NOMO-1 treated with DMSO at 0.1 percent for 48 hours (cell line): ENCODE measurements around the gene LASP1NB.

Source experiments
- DNase-seq: peaks from one replicate; lab custom pipeline; 2025; ENCODE audit not compliant: unreplicated experiment; lab: John Stamatoyannopoulos, UW

LASP1NB gene

DNA sequence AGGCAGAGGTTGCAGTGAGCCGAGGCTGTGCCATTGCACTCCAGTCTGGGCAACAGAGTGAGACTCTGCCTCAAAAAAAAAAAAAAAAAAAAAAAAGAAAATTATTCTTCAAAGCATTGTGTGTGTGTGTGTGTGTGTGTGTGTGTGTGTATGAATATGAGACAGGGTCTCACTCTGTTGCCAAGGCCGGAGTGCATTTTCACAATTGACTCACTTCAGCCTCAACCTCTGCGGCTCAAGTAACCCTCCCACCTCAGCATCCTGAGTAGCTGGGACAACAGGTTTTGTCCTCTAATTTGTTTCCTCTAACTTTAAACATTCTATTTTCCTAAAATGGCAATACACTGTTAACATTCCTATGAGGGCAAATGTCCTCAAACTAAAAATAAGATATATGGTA lies 34.1 kb downstream of the LASP1NB start:
- DNase-seq: no peak

DNA sequence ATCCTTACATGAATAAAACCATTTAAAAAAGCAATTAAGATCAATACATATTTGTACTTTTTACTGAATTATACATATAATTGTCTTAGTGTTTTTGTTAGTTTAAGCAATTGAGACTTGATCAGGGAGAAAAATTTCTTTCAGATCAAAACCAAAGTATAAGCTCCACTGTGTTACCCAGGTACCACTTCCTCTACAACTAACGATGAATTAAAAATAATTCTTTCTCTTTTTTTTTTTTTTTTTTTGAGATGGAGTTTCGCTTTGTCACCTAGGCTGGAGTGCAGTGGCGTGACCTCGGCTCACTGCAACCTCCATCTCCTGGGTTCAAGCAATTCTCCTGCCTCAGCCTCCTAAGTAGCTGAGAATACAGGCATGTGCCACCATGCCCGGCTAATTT lies 35.0 kb downstream of the LASP1NB start:
- DNase-seq: no peak

- no peak for DNase-seq
These were observed 36.0 kb downstream of the LASP1NB start for GRCh38 chr17:38961413-38961812.

GRCh38 chr17:38967290-38967738 lies 41.9 kb downstream of the LASP1NB start, which contains the start of gene FBXO47:
FBXO47 (minus strand) TSS chr17:38967403; CDS start chr17:38963025, 4,378 bp downstream.
- DNase-seq: peak; percentile 73

GRCh38 chr17:38969281-38969680 lies 43.9 kb downstream of the LASP1NB start:
- DNase-seq: no peak

DNA sequence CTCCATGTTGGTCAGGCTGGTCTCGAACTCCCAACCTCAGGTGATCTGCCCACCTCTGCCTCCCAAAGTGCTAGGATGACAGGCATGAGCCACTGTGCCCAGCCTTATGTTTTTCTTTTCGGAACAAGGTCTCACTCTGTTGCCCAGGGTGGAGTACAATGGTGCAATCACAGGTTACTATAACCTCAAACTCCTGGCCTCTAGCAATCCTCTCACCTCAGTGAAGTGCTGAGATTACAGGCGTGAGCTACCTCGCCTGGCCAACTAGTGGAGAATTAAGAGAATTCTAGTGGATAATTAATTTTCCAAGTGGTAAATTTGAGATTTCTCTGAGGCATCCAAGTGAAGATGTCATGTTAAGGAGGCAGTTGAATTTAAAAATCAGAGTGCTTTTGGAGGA lies 44.7 kb downstream of the LASP1NB start:
- no peak for DNase-seq

DNA sequence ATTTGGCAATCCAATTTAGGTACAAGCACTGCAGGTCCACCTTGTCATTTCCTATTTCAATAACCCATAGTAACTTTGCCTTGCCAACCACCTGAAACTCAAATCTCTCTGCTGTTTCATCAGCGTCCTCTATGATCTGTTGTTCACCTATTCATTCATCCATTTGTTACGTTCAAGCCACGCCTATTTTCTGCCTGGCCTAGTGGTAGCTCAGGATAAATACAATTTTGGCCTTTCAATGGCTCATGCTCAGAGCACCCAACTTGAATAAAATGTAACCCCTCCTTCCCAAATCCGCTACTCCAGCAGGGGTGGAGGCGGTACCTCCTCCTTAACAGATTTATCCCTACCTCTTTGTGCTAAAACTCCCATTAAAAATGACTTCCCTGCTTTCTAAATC lies 45.4 kb downstream of the LASP1NB start:
- DNase-seq: no peak

DNA sequence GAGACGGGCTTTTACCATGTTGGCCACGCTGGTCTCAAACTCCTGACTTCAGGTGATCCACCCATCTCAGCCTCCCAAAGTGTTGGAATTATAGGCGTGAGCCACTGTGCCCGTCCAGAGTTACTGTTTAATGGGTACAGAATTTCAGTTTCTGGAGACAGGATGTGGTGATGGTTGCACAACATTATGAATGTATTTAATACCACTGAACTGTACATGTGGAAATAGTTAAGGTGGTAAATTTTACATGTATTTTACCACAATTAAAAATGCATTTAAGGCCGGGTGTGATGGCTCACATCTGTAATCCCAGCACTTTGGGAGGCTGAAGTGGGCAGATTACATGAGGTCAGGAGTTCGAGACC lies 50.8 kb downstream of the LASP1NB start:
- DNase-seq: peak; percentile 84

GRCh38 chr17:38978180-38978579 lies 52.8 kb downstream of the LASP1NB start:
- no peak for DNase-seq
